IMR-90 (cell line): Measurements from ENCODE around the gene ANO1. TPM values are rescaled to one million over a fixed set of nuclear protein-coding genes. Genes with fewer than 3 reads are reported as not detected.

Source experiments
- ATAC-seq: fragments of 200-7000 bp; cut with Tn5 transposase; 2 replicates; pipeline ENCODE4 v1.9.1; 2020; ENCODE audit warnings: low read depth, mild to moderate bottlenecking, moderate library complexity
- BruUV-seq: library from RNA; stranded (reverse); fragments of 400-500 nt; replicated peaks from 2 replicates; lab custom pipeline; 2021; lab: Mats Ljungman, UMichigan
- CTCF ChIA-PET: fragments of 300-600 bp; formaldehyde crosslinking; extraction: SDS; loops from one replicate; lab custom pipeline; 2021; ENCODE audit warnings: antibody characterized with exemption; lab: Yijun Ruan, JAX
- POLR2A ChIA-PET: fragments of 300-600 bp; sonication (Branson Sonifier 250); formaldehyde crosslinking; loops from one replicate; lab custom pipeline; 2022; ENCODE audit warnings: antibody characterized with exemption; ENCODE audit not compliant: unreplicated experiment; lab: Charles Lee
- DNase-seq: peaks from one replicate; pipeline ENCODE4 v3.0.0; 2013
- H2AFZ ChIP-seq: replicated peaks from 2 replicates; pipeline ENCODE3; 2013; ENCODE audit warnings: low read length, mild to moderate bottlenecking; ENCODE audit not compliant: poor library complexity
- H2AK5ac ChIP-seq: 2 replicates; pipeline ENCODE4 v1.6.1; 2013; ENCODE audit warnings: low read depth, low read length, inconsistent platforms
- H2AK9ac ChIP-seq: replicated peaks from 2 replicates; pipeline ENCODE3; 2013; ENCODE audit warnings: mild to moderate bottlenecking, low read depth, low read length, moderate library complexity; ENCODE audit not compliant: poor library complexity
- H2BK120ac ChIP-seq: 2 replicates; pipeline ENCODE4 v1.6.1; 2013; ENCODE audit warnings: low read depth, low read length, inconsistent platforms
- H2BK15ac ChIP-seq: 3 replicates; pipeline ENCODE4 v1.6.1; 2013; ENCODE audit warnings: low read depth, low read length, inconsistent platforms
- H2BK20ac ChIP-seq: 2 replicates; pipeline ENCODE4 v1.6.1; 2013; ENCODE audit warnings: low read depth, mild to moderate bottlenecking, inconsistent platforms, low read length, moderate library complexity
- H2BK5ac ChIP-seq: 2 replicates; pipeline ENCODE4 v1.6.1; 2013; ENCODE audit warnings: mild to moderate bottlenecking, low read depth, low read length, inconsistent platforms; ENCODE audit not compliant: poor library complexity, severe bottlenecking
- H3K14ac ChIP-seq: replicated peaks from 2 replicates; pipeline ENCODE4 v1.6.1; 2013; ENCODE audit warnings: low read depth, low read length, inconsistent platforms
- H3K18ac ChIP-seq: 2 replicates; pipeline ENCODE4 v1.6.1; 2013; ENCODE audit warnings: low read depth, low read length, control low read depth
- H3K23ac ChIP-seq: 2 replicates; pipeline ENCODE4 v1.6.1; 2013; ENCODE audit warnings: low read depth, low read length, inconsistent platforms
- H3K27ac ChIP-seq: 2 replicates; pipeline ENCODE4 v1.5.1; 2013; ENCODE audit warnings: mild to moderate bottlenecking, control low read depth, low read length; ENCODE audit not compliant: insufficient read depth
- H3K27me3 ChIP-seq: 2 replicates; pipeline ENCODE4 v1.6.1; 2013; ENCODE audit warnings: low read length; ENCODE audit not compliant: control insufficient read depth, insufficient read depth
- H3K36me3 ChIP-seq: 2 replicates; pipeline ENCODE4 v1.6.1; 2013; ENCODE audit warnings: low read length, mixed read lengths; ENCODE audit not compliant: control insufficient read depth, insufficient read depth
- H3K4ac ChIP-seq: 2 replicates; pipeline ENCODE4 v1.6.1; 2013; ENCODE audit warnings: low read depth, low read length, inconsistent platforms
- H3K4me1 ChIP-seq: 2 replicates; pipeline ENCODE4 v1.6.1; 2013; ENCODE audit warnings: low read length, mixed read lengths; ENCODE audit not compliant: control insufficient read depth, insufficient read depth
- H3K4me2 ChIP-seq: 2 replicates; pipeline ENCODE4 v1.6.1; 2013; ENCODE audit warnings: low read depth, mild to moderate bottlenecking, control low read depth, low read length, moderate library complexity
- H3K4me3 ChIP-seq: 2 replicates; pipeline ENCODE4 v1.5.1; 2013; ENCODE audit warnings: low read depth, mild to moderate bottlenecking, control low read depth, low read length, moderate library complexity; ENCODE audit not compliant: insufficient read depth
- H3K56ac ChIP-seq: 2 replicates; pipeline ENCODE4 v1.6.1; 2013; ENCODE audit warnings: low read length, inconsistent platforms; ENCODE audit not compliant: insufficient read depth; ENCODE audit errors: extremely low read depth
- H3K79me1 ChIP-seq, 2 experiments: 2 replicates each; pipeline ENCODE4 v1.6.1; 2013; ENCODE audit warnings: low read length in 2 of 2, inconsistent platforms in 1 of 2, low read depth in 1 of 2
- H3K9ac ChIP-seq: 2 replicates; pipeline ENCODE4 v1.6.1; 2013; ENCODE audit warnings: low read depth, low read length, control low read depth
- H3K9me1 ChIP-seq: 2 replicates; pipeline ENCODE4 v1.6.1; 2013; ENCODE audit warnings: low read length, inconsistent platforms; ENCODE audit not compliant: insufficient read depth
- H3K9me3 ChIP-seq: 2 replicates; pipeline ENCODE4 v1.6.1; 2013; ENCODE audit warnings: low read length; ENCODE audit not compliant: control insufficient read depth, insufficient read depth
- H4K20me1 ChIP-seq: 2 replicates; pipeline ENCODE4 v1.6.1; 2013; ENCODE audit warnings: low read length, inconsistent platforms; ENCODE audit not compliant: insufficient read depth
- H4K5ac ChIP-seq: 2 replicates; pipeline ENCODE4 v1.6.1; 2013; ENCODE audit warnings: mild to moderate bottlenecking, low read depth, low read length, control low read depth
- H4K8ac ChIP-seq, 2 experiments: 2 replicates each; pipeline ENCODE4 v1.6.1; 2013; ENCODE audit warnings: low read depth in 2 of 2, low read length in 2 of 2, control low read depth in 1 of 2, inconsistent platforms in 1 of 2
- H4K91ac ChIP-seq: 2 replicates; pipeline ENCODE4 v1.6.1; 2013; ENCODE audit warnings: low read depth, low read length, inconsistent platforms; ENCODE audit not compliant: insufficient read depth
- CEBPB ChIP-seq: IDR thresholded peaks from 2 replicates; pipeline ENCODE4 v1.6.1; 2012; ENCODE audit warnings: low read depth, low read length, improper control_type of control experiment
- CHD1 ChIP-seq: IDR thresholded peaks from 2 replicates; pipeline ENCODE4 v1.6.1; 2012; ENCODE audit warnings: low read depth, low read length, improper control_type of control experiment
- FOS ChIP-seq: fragments of 150-350 bp; IDR thresholded peaks from 2 replicates; pipeline ENCODE4 v1.6.1; 2016; ENCODE audit warnings: low read depth, low read length
- MAFK ChIP-seq: IDR thresholded peaks from 2 replicates; pipeline ENCODE4 v1.6.1; 2012; ENCODE audit warnings: low read depth, low read length, improper control_type of control experiment
- MAZ ChIP-seq: IDR thresholded peaks from 2 replicates; pipeline ENCODE4 v1.6.1; 2012; ENCODE audit warnings: low read depth, mild to moderate bottlenecking, low read length, improper control_type of control experiment, moderate library complexity, borderline replicate concordance
- NFE2L2 ChIP-seq: fragments of 150-350 bp; IDR thresholded peaks from 2 replicates; pipeline ENCODE4 v1.6.1; 2016; ENCODE audit warnings: low read depth, mild to moderate bottlenecking, low read length
- POLR2A ChIP-seq: IDR thresholded peaks from 2 replicates; pipeline ENCODE4 v1.6.1; 2012; ENCODE audit warnings: mild to moderate bottlenecking, low read depth, low read length
- RAD21 ChIP-seq: IDR thresholded peaks from 2 replicates; pipeline ENCODE4 v1.6.1; 2012; ENCODE audit warnings: low read length, improper control_type of control experiment
- RCOR1 ChIP-seq: IDR thresholded peaks from 2 replicates; pipeline ENCODE4 v1.6.1; 2012; ENCODE audit warnings: mild to moderate bottlenecking, low read length, improper control_type of control experiment; ENCODE audit not compliant: insufficient replicate concordance
- RFX5 ChIP-seq: IDR thresholded peaks from 2 replicates; pipeline ENCODE4 v1.8.0; 2012; ENCODE audit warnings: low read depth, mild to moderate bottlenecking, low read length, moderate library complexity
- SMC3 ChIP-seq: fragments of 150-350 bp; IDR thresholded peaks from 2 replicates; pipeline ENCODE4 v1.6.1; 2016; ENCODE audit warnings: low read depth, mild to moderate bottlenecking, antibody characterized with exemption, low read length, moderate library complexity
- whole genome bisulfite sequencing, 2 experiments: methylation state at CpG; one replicate each; pipeline versions ENCODE4 v1.1.5 to v1.1.7; 2013; ENCODE audit warnings: missing lambda C conversion rate in 2 of 2; ENCODE audit not compliant: insufficient read length in 1 of 2; ENCODE audit errors: extremely low coverage in 2 of 2; 5-methylcytosine and 5-hydroxymethylcytosine counted together
- dilution Hi-C: fragments of 300-500 bp; cut with HindIII; formaldehyde crosslinking; loops from one replicate; pipeline ENCODE4 v1.14.3; 2018; ENCODE audit warnings: low sequenced_read_pairs; ENCODE audit not compliant: unreplicated experiment
- in situ Hi-C: fragments of 300-500 bp; cut with MboI; formaldehyde crosslinking; loops from 3 replicates; pipeline ENCODE4 v1.14.3; 2019; ENCODE audit warnings: low sequenced_read_pairs, inconsistent platforms, mixed read lengths
- intact Hi-C: fragments of 100-400 bp; cut with micrococcal nuclease; formaldehyde crosslinking; loops from 2 replicates; pipeline ENCODE4 v1.10.0; 2022
- polyA plus RNA-seq, 3 experiments: library from polyadenylated mRNA; depleted of rRNA; stranded (reverse); fragments of >200 nt; gene quantifications; 2 replicates each; pipeline ENCODE4 v1.2.3, GENCODE V29; 2012; ENCODE audit warnings: low replicate concordance in 1 of 3
- total RNA-seq: library from RNA; depleted of rRNA; stranded (reverse); fragments of >200 nt; gene quantifications from 2 replicates; pipeline ENCODE4 v1.2.3, GENCODE V29; 2012

ANO1 gene
- total and polyA plus RNA-seq, 2 of the 4 experiments (the other 2 are of a cell fraction), result 4.1 to 10.7 TPM

GRCh38 chr11:70225681-70226177 lies 147.6 kb downstream of the ANO1 start:
- H3K36me3 ChIP-seq, result no peaks in the 10 kb centered on the region
- H2AK9ac ChIP-seq, result no peak overlapping the region
- DNase-seq (no peak), ATAC-seq (no peak; the same call in 1 of the 2 replicates)
- H2BK5ac ChIP-seq, result no peak overlapping the region
- H3K9me3 ChIP-seq, result peaks cover 3% of the 10 kb centered on the region; the same call in 1 of the 2 replicates
- ChIA-PET CTCF (no interaction called here), POLR2A (no interaction called here)
- no peak overlapping the region for H2BK20ac ChIP-seq
- H4K8ac ChIP-seq, result no peak overlapping the region
- H3K4me3 ChIP-seq, result no peak overlapping the region
- no peak overlapping the region for H2AK5ac ChIP-seq
- 71% methylated on average over 5 of the region's 8 CpGs; no CpG with 5 or more reads in 1 of the 2 experiments for WGBS, 2 experiments
- dilution Hi-C loops (no loop called here), intact Hi-C loops (no loop called here), in situ Hi-C loops (no loop called here)
- no TSS peak for BruUV-seq
- 0 out of 2 replicates have a peak, but pooled peaks cover 2% of the 10 kb centered on the region for H3K4me1 ChIP-seq
- H3K4me2 ChIP-seq, result no peak overlapping the region
- no peaks in the 10 kb centered on the region for H3K9me1 ChIP-seq
- H3K4ac ChIP-seq, result no peak overlapping the region
- no peak overlapping the region for H3K56ac ChIP-seq
- no peak for TF ChIP-seq MAZ
- TF ChIP-seq MAFK, result no peak
- no peak for TF ChIP-seq FOS
- TF ChIP-seq NFE2L2, result no peak
- TF ChIP-seq CHD1, result no peak
- TF ChIP-seq RFX5, result no peak
- TF ChIP-seq RCOR1, result no peak
- no peak for TF ChIP-seq RAD21
- no peak for TF ChIP-seq SMC3
- no peak for TF ChIP-seq CEBPB
- TF ChIP-seq POLR2A, result no peak
- no peak overlapping the region for H4K91ac ChIP-seq
- H3K14ac ChIP-seq, result no peak overlapping the region
- no peak overlapping the region for H3K18ac ChIP-seq
- no peak overlapping the region for H3K9ac ChIP-seq
- no peak overlapping the region for H2AFZ ChIP-seq
- H3K23ac ChIP-seq, result no peak overlapping the region
- H3K27me3 ChIP-seq, result peaks cover 27% of the 10 kb centered on the region
- no peaks in the 10 kb centered on the region for H3K79me1 ChIP-seq
- H2BK15ac ChIP-seq, result no peak overlapping the region
- no peaks in the 10 kb centered on the region for H4K20me1 ChIP-seq
- H2BK120ac ChIP-seq, result no peak overlapping the region
- H4K5ac ChIP-seq, result no peak overlapping the region
- no peak overlapping the region for H3K27ac ChIP-seq
